OCI-LY3 (cell line): Measurements from ENCODE around the gene MIER1.

Experiments
- H2AFZ ChIP-seq: fragments of 200-600, 300-600 bp; shearing (Covaris generic); 2 replicates; pipeline ENCODE4 v1.6.0; 2014; ENCODE audit warnings: antibody characterized with exemption, low read depth, low read length
- H3K27ac ChIP-seq: fragments of 200-600, 300-600 bp; sonication (generic); 2 replicates; pipeline ENCODE4 v1.5.1; 2014; ENCODE audit warnings: mild to moderate bottlenecking, low read length, moderate library complexity, mixed read lengths
- H3K27me3 ChIP-seq: fragments of 200-600, 300-600 bp; sonication (generic); 2 replicates; pipeline ENCODE4 v1.6.1; 2014; ENCODE audit warnings: low read depth, low read length, mixed read lengths
- H3K36me3 ChIP-seq: fragments of 200-600, 300-600 bp; sonication (generic); replicated peaks from 2 replicates; pipeline ENCODE3; 2014; ENCODE audit warnings: low read depth, low read length, mixed read lengths
- H3K4me1 ChIP-seq: fragments of 300-600, 200-600 bp; sonication (generic); 2 replicates; pipeline ENCODE4 v1.6.1; 2014; ENCODE audit warnings: low read length, mixed read lengths
- H3K4me2 ChIP-seq: fragments of 200-600, 300-600 bp; sonication (generic); 2 replicates; pipeline ENCODE4 v1.6.1; 2014; ENCODE audit warnings: low read length, mixed read lengths
- H3K4me3 ChIP-seq: fragments of 300-600, 200-600 bp; sonication (generic); 2 replicates; pipeline ENCODE4 v1.5.1; 2014; ENCODE audit warnings: antibody characterized with exemption, mild to moderate bottlenecking, low read length, moderate library complexity
- H3K79me2 ChIP-seq: fragments of 300-600, 200-600 bp; shearing (Covaris generic); 2 replicates; pipeline ENCODE4 v1.6.1; 2014; ENCODE audit warnings: mild to moderate bottlenecking, low read length, mixed read lengths
- H3K9ac ChIP-seq: fragments of 300-600, 200-600 bp; shearing (Covaris generic); 2 replicates; pipeline ENCODE4 v1.6.0; 2014; ENCODE audit warnings: mild to moderate bottlenecking, low read length, moderate library complexity
- H3K9me3 ChIP-seq: fragments of 200-600, 300-600 bp; shearing (Covaris generic); 2 replicates; pipeline ENCODE4 v1.6.1; 2014; ENCODE audit warnings: low read length, mixed read lengths; ENCODE audit not compliant: insufficient read depth
- H4K20me1 ChIP-seq: fragments of 200-600, 300-600 bp; sonication (generic); 2 replicates; pipeline ENCODE4 v1.6.1; 2016; ENCODE audit warnings: low read length, mixed read lengths; ENCODE audit not compliant: insufficient read depth
- CTCF ChIP-seq: fragments of 200-600, 300-600 bp; sonication (generic); IDR thresholded peaks from 2 replicates; pipeline ENCODE4 v1.5.1; 2014; ENCODE audit warnings: antibody characterized with exemption, low read length, low read depth
- EZH2phosphoT487 ChIP-seq: fragments of 200-600 bp; shearing (Covaris generic); IDR thresholded peaks from 2 replicates; pipeline ENCODE4 v1.6.1; 2018; ENCODE audit warnings: antibody characterized with exemption, mixed run types, low read depth

The MIER1 gene

GRCh38 chr1:66944330-66945274 is 19.8 kb downstream of the MIER1 start:
- H3K4me2 ChIP-seq, result no peak overlapping the region

GRCh38 chr1:66945316-66945715 is 20.5 kb downstream of the MIER1 start:
- Histone ChIP-seq H3K79me2 (peaks cover 5% of the 10 kb centered on the region; the same call in 1 of the 2 replicates), H2AFZ (no peak overlapping the region), H3K27ac (no peak overlapping the region), H3K36me3 (peaks cover 19% of the 10 kb centered on the region), H3K9me3 (no peaks in the 10 kb centered on the region), H3K4me2 (no peak overlapping the region), H3K4me3 (no peak overlapping the region), H3K27me3 (no peaks in the 10 kb centered on the region), H4K20me1 (no peaks in the 10 kb centered on the region; the same call in 1 of the 2 replicates), H3K9ac (no peak overlapping the region), H3K4me1 (no peaks in the 10 kb centered on the region)
- TF ChIP-seq CTCF, result no peak

More at GRCh38 chr1:66944330-66945274, 19.8 kb downstream of the MIER1 start:
- no peak for TF ChIP-seq CTCF
- no peak for TF ChIP-seq EZH2phosphoT487
- Histone ChIP-seq H2AFZ (no peak overlapping the region), H3K9ac (no peak overlapping the region), H3K27me3 (no peaks in the 10 kb centered on the region), H3K27ac (no peak overlapping the region), H3K36me3 (peaks cover 18% of the 10 kb centered on the region), H3K4me1 (no peaks in the 10 kb centered on the region), H3K79me2 (peaks cover 10% of the 10 kb centered on the region; the same call in 1 of the 2 replicates), H3K4me3 (no peak overlapping the region), H4K20me1 (peaks cover 4% of the 10 kb centered on the region), H3K9me3 (no peaks in the 10 kb centered on the region)

DNA sequence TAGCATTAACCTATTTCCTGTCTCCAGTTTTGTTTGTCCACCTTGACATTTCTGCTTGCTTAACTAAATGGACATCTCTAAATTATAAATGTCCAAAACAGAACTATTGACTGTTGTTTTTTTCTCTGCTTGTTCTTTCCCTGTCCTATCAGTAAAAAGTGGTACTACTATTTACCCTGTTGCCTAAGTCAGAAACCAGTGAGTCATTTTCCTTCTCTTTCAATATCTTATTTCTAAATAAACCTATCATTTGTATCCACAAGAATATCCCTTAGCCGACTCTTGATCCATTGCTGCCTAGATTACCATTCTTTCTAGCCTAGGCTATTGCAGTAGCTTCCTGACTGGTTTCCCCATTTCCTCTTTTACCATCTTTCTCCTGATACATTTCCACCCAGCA is 22.5 kb downstream of the MIER1 start:
- Histone ChIP-seq H2AFZ (no peak overlapping the region), H4K20me1 (peaks cover 3% of the 10 kb centered on the region; the same call in 1 of the 2 replicates), H3K9ac (no peak overlapping the region), H3K36me3 (peaks cover 19% of the 10 kb centered on the region), H3K9me3 (no peaks in the 10 kb centered on the region), H3K27ac (no peak overlapping the region), H3K27me3 (no peaks in the 10 kb centered on the region), H3K79me2 (no peaks in the 10 kb centered on the region), H3K4me3 (no peak overlapping the region), H3K4me1 (no peaks in the 10 kb centered on the region), H3K4me2 (no peak overlapping the region)
- no peak for TF ChIP-seq EZH2phosphoT487
- TF ChIP-seq CTCF, result no peak

GRCh38 chr1:66951513-66951912 is 26.7 kb downstream of the MIER1 start:
- no peaks in the 10 kb centered on the region for H3K9me3 ChIP-seq
- H3K4me1 ChIP-seq, result peaks cover 3% of the 10 kb centered on the region; the same call in 1 of the 2 replicates
- H3K27ac ChIP-seq, result no peak overlapping the region
- 0 out of 2 replicates have a peak, but pooled peaks cover 3% of the 10 kb centered on the region for H4K20me1 ChIP-seq
- H3K9ac ChIP-seq, result no peak overlapping the region
- H3K79me2 ChIP-seq, result no peaks in the 10 kb centered on the region
- TF ChIP-seq CTCF, result no peak
- no peak overlapping the region for H3K4me2 ChIP-seq
- H3K4me3 ChIP-seq, result no peak overlapping the region
- H2AFZ ChIP-seq, result no peak overlapping the region
- H3K36me3 ChIP-seq, result peaks cover 19% of the 10 kb centered on the region
- H3K27me3 ChIP-seq, result no peaks in the 10 kb centered on the region
